Mammary epithelial cell (primary cell): ENCODE results near the gene CD81.

Source experiments
- CTCF ChIP-seq, 2 donors: IDR thresholded peaks in 1 of 2; conservative IDR thresholded peaks in 1 of 2; 2 replicates each; pipeline ENCODE4 v1.5.1; 2011 to 2012; ENCODE audit warnings: inconsistent platforms in 2 of 2, low read length in 2 of 2, mild to moderate bottlenecking in 2 of 2, control low read depth in 1 of 2, low read depth in 1 of 2; ENCODE audit not compliant: insufficient read depth in 1 of 2; ENCODE audit errors: extremely low read depth in 1 of 2
- EZH2 ChIP-seq: IDR thresholded peaks from 2 replicates; pipeline ENCODE4 v1.6.1; 2012; ENCODE audit warnings: low read length, inconsistent platforms, borderline replicate concordance

DNA sequence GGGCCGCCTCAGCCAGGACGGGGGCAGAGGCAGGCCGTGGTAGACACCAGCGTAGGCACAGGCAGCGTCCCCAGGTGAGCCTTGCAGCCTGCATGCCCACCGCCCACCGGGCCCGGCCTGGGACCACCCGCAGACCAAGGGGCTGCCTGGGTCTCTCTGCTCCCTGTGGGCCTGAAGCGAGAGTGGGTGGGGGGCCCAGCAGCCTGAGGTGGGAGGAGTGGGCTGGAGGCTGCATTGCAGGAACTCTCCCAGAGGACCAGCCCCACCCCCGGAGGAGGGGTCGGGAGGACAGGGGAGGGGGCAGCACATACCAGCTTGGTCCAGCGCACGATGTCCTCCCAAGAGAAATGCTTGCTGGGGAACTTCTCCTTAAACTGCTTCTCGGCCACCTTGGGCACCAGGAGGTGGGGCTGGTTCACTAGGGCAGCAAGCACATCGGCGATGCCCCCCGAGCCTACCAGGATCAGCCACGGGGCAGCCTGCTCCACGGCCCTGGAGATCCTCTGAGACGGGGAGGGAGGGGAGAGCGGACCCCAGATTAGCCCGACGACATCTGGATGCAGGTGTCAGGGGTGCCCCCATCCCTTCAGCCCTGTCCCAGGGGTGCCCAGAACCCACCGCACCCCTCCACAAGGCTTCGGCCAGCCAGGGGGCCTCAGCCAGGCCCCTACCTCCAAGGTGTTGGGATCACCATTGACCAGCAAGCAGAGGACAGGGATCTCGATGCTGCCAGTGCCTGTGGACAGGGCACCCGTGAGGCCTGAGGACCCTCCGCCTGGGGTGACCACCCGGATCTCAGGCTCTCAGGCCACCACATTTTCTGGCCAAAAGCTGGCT lies 41.0 kb downstream of the CD81 start:
- TF ChIP-seq CTCF (conservative IDR thresholded peaks at IDR 0.05 in 1 of 2, IDR thresholded peaks at IDR 0.05 in 1 of 2; ENCODE audit: extremely low read depth in 1 of 2, insufficient read depth in 1 of 2, low read depth in 1 of 2, low read length in 2 of 2) = no peak
- TF ChIP-seq EZH2 = no peak
